ENCODE measurements around the gene NAB2. TPM values are rescaled to one million over a fixed set of nuclear protein-coding genes. Genes with fewer than 3 reads are reported as not detected.

NAB2 gene
- polyA plus RNA-seq, 1 donor (not counting 4 experiments of a cell fraction or from before 2014, with no cell fraction given) = 22.0 TPM

GRCh38 chr12:57040750-57041149 is 48.2 kb upstream of the NAB2 start:
- Histone ChIP-seq H4K20me1 (ENCODE audit: control insufficient read depth, extremely low read depth, insufficient read depth, low read length) (no peaks in the 10 kb centered on the region), H3K9me1 (ENCODE audit: control insufficient read depth, extremely low read depth, insufficient read depth, low read length) (no peaks in the 10 kb centered on the region), H3K4me1 (ENCODE audit: control insufficient read depth, extremely low read depth, insufficient read depth, low read length) (no peaks in the 10 kb centered on the region), H3K36me3 (ENCODE audit: control insufficient read depth in 2 of 2, extremely low read depth in 1 of 2, insufficient read depth in 2 of 2, low read length in 2 of 2) (no peaks in the 10 kb centered on the region), H3K9ac (ENCODE audit: control insufficient read depth, extremely low read depth, insufficient read depth, low read length) (no peak overlapping the region), H3K27me3 (ENCODE audit: control insufficient read depth, extremely low read depth, insufficient read depth, low read length) (peaks cover 6% of the 10 kb centered on the region), H3K4me3 (ENCODE audit: control insufficient read depth in 2 of 3, extremely low read depth in 1 of 3, insufficient read depth in 2 of 3, low read depth in 1 of 3, low read length in 3 of 3) (no peak overlapping the region), H3K4me2 (ENCODE audit: control insufficient read depth, extremely low read depth, insufficient read depth, low read depth, low read length) (no peak overlapping the region), H3K27ac (ENCODE audit: control insufficient read depth, insufficient read depth, low read length) (no peak overlapping the region), H3K79me2 (ENCODE audit: control insufficient read depth, insufficient read depth, low read length) (no peaks in the 10 kb centered on the region), H3K9me3 (ENCODE audit: control insufficient read depth, low read depth, low read length) (no peaks in the 10 kb centered on the region), H2AFZ (ENCODE audit: control insufficient read depth, low read length) (no peak overlapping the region)
- no peak for TF ChIP-seq CTCF (optimal IDR thresholded peaks at IDR 0.05 in 1 of 3, IDR thresholded peaks at IDR 0.05 in 1 of 3, conservative IDR thresholded peaks at IDR 0.05 in 1 of 3; ENCODE audit: extremely low read depth in 1 of 3, insufficient read depth in 2 of 3, low read length in 3 of 3)
- no peak for TF ChIP-seq EZH2 (IDR thresholded peaks at IDR 0.05; ENCODE audit: low read length)
- DNase-seq (ENCODE audit: low read depth, low spot score) = no peak
- dilution Hi-C loops (cut with MboI; ENCODE audit: extremely low pct_ligation_motif_present, low sequenced_read_pairs) = no loop called here
- FAIRE-seq = no peak

GRCh38 chr12:57042695-57043094 is 46.2 kb upstream of the NAB2 start:
- no peak for FAIRE-seq

More at GRCh38 chr12:57042695-57043094, 46.2 kb upstream of the NAB2 start:
- no peak overlapping the region for H2AFZ ChIP-seq (ENCODE audit: control insufficient read depth, low read length)
- H3K9ac ChIP-seq (ENCODE audit: control insufficient read depth, extremely low read depth, insufficient read depth, low read length) = no peak overlapping the region
- no peaks in the 10 kb centered on the region for H3K9me3 ChIP-seq (ENCODE audit: control insufficient read depth, low read depth, low read length)
- H3K4me1 ChIP-seq (ENCODE audit: control insufficient read depth, extremely low read depth, insufficient read depth, low read length) = no peaks in the 10 kb centered on the region
- TF ChIP-seq CTCF (optimal IDR thresholded peaks at IDR 0.05 in 1 of 3, IDR thresholded peaks at IDR 0.05 in 1 of 3, conservative IDR thresholded peaks at IDR 0.05 in 1 of 3; ENCODE audit: extremely low read depth in 1 of 3, insufficient read depth in 2 of 3, low read length in 3 of 3) (no peak), EZH2 (IDR thresholded peaks at IDR 0.05; ENCODE audit: low read length) (no peak)
- H3K4me2 ChIP-seq (ENCODE audit: control insufficient read depth, extremely low read depth, insufficient read depth, low read depth, low read length) = no peak overlapping the region
- H3K9me1 ChIP-seq (ENCODE audit: control insufficient read depth, extremely low read depth, insufficient read depth, low read length) = no peaks in the 10 kb centered on the region
- H3K27me3 ChIP-seq (ENCODE audit: control insufficient read depth, extremely low read depth, insufficient read depth, low read length) = peaks cover 17% of the 10 kb centered on the region
- H3K79me2 ChIP-seq (ENCODE audit: control insufficient read depth, insufficient read depth, low read length) = no peaks in the 10 kb centered on the region
- H3K36me3 ChIP-seq (ENCODE audit: control insufficient read depth in 2 of 2, extremely low read depth in 1 of 2, insufficient read depth in 2 of 2, low read length in 2 of 2) = no peaks in the 10 kb centered on the region
- no peaks in the 10 kb centered on the region for H4K20me1 ChIP-seq (ENCODE audit: control insufficient read depth, extremely low read depth, insufficient read depth, low read length)
- DNase-seq (ENCODE audit: low read depth, low spot score) = no peak
- H3K4me3 ChIP-seq (ENCODE audit: control insufficient read depth in 2 of 3, extremely low read depth in 1 of 3, insufficient read depth in 2 of 3, low read depth in 1 of 3, low read length in 3 of 3) = no peak overlapping the region
- dilution Hi-C loops (cut with MboI; ENCODE audit: extremely low pct_ligation_motif_present, low sequenced_read_pairs) = no loop called here
- H3K27ac ChIP-seq (ENCODE audit: control insufficient read depth, insufficient read depth, low read length) = no peak overlapping the region

Measured in keratinocyte (primary cell).